ENCODE measurements around the gene PUS10. TPM values are rescaled to one million over a fixed set of nuclear protein-coding genes. Genes with fewer than 3 reads are reported as not detected.
"Not testable (repeated sequence)": the region's sequence is repeated elsewhere in the genome, so short reads cannot be mapped to it uniquely, and the experiment has no call there.

The PUS10 gene
- total and polyA plus RNA-seq, 2 experiments from 2014 or later = 2.2 to 2.5 TPM

DNA sequence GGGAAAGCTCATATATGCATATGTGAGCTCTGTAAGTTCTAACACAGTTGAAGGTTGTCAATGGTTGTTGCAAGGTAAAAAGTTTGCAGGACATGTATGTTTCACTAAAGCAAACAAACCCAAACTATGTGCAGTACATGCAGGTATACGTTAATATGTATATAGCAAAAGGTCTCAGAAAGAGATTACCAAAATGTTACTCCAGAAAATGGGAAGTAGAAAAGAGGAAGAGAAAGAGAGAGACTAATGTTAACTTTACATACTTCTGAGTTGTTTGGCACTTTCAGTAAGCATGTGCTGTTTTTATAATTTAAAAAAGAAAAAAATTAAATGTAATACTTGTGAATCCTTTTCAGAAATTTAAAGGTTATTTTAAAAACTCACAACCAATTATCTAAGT lies 33.3 kb downstream of the PUS10 start:
- TF ChIP-seq EZH2 (IDR thresholded peaks at IDR 0.05; ENCODE audit: low read depth, unreplicated experiment) (no peak), NANOG (IDR thresholded peaks at IDR 0.05; ENCODE audit: borderline replicate concordance) (no peak), CREB1 (CRISPR knock-in tag; IDR thresholded peaks at IDR 0.05; ENCODE audit: low read depth) (no peak), EZH2phosphoT487 (IDR thresholded peaks at IDR 0.05; ENCODE audit: unreplicated experiment) (no peak), REST (IDR thresholded peaks at IDR 0.05; ENCODE audit: unreplicated experiment) (no peak)
- H3K36me3 ChIP-seq (ENCODE audit: insufficient read depth) = no peaks in the 10 kb centered on the region
- H4K20me1 ChIP-seq (replicated peaks; ENCODE audit: insufficient read depth) = no peaks in the 10 kb centered on the region
- no peak overlapping the region for H3K27ac ChIP-seq (ENCODE audit: low read depth)
- DNase-seq (ENCODE audit: low spot score) (no peak), ATAC-seq (no peak)
- no peaks in the 10 kb centered on the region for H3K9me2 ChIP-seq (ENCODE audit: insufficient read depth)
- no peak overlapping the region for H2AFZ ChIP-seq
- no peaks in the 10 kb centered on the region for H3K4me1 Mint-ChIP-seq
- H3K4me3 Mint-ChIP-seq = no peak overlapping the region
- H3K27me3 ChIP-seq (ENCODE audit: insufficient read depth) = no peaks in the 10 kb centered on the region
- H3K27ac Mint-ChIP-seq = no peak overlapping the region
- no peaks in the 10 kb centered on the region for H3K9me3 Mint-ChIP-seq
- no peaks in the 10 kb centered on the region for H3K79me2 ChIP-seq (replicated peaks; ENCODE audit: insufficient read depth)
- no peaks in the 10 kb centered on the region for H3K4me1 ChIP-seq (ENCODE audit: insufficient read depth)
- H3F3A ChIP-seq (replicated peaks; ENCODE audit: low read depth) = no peaks in the 10 kb centered on the region
- H3K4me3 ChIP-seq = no peak overlapping the region
- H3K4me2 ChIP-seq = no peak overlapping the region
- no peaks in the 10 kb centered on the region for H3K36me3 Mint-ChIP-seq (ENCODE audit: low read depth)
- H3K27me3 Mint-ChIP-seq (ENCODE audit: insufficient read depth, low read depth, poor library complexity) = peaks cover 3% of the 10 kb centered on the region

GRCh38 chr2:60982066-60982465 lies 36.0 kb downstream of the PUS10 start:
- not testable (repeated sequence) for H3K9me3 Mint-ChIP-seq; H3K79me2 ChIP-seq (replicated peaks; ENCODE audit: insufficient read depth); H3K4me3 Mint-ChIP-seq; H3K4me2 ChIP-seq; H4K20me1 ChIP-seq (replicated peaks; ENCODE audit: insufficient read depth); H3K27me3 Mint-ChIP-seq (ENCODE audit: insufficient read depth, low read depth, poor library complexity); ATAC-seq; H3K4me1 ChIP-seq (ENCODE audit: insufficient read depth); H3F3A ChIP-seq (replicated peaks; ENCODE audit: low read depth); H3K36me3 Mint-ChIP-seq (ENCODE audit: low read depth); H3K27ac Mint-ChIP-seq; H2AFZ ChIP-seq; H3K4me3 ChIP-seq; H3K36me3 ChIP-seq (ENCODE audit: insufficient read depth); H3K27ac ChIP-seq (ENCODE audit: low read depth); H3K4me1 Mint-ChIP-seq; H3K27me3 ChIP-seq (ENCODE audit: insufficient read depth); DNase-seq (ENCODE audit: low spot score); H3K9me2 ChIP-seq (ENCODE audit: insufficient read depth)

DNA sequence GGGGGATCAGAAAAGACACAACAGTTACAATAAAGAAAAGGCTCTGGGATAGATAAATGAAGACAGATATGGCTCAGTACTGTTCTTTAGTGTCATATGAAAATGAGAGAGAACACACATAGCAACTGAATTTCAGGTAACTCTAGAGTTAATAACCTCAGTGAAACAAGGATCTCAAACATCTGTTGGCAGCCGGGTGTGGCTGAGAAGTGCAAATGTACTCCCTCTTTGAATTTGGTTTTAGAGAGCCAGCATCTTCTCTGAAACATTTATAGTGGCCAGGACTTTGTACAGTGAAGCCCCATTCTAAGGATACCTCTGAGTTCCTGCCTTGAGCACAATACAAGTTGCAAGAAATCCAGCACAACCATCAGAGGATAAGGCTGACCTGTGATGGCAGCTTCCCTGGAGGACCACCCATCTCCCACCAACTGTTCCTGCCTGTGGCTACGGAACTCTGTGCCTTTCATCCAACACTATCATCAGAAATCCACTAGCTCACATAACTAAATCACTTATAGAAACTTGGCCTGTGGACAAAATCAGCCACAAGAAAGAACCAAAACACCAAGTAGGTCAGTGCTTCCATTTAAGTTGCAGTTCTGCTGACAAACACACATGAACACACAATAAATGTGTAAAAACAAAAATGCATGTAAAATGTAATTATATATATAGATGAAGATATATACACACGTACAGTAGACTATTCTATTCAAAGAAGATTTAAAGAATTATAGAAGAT lies 37.8 kb downstream of the PUS10 start:
- no peaks in the 10 kb centered on the region for H3K9me2 ChIP-seq (ENCODE audit: insufficient read depth)
- H2AFZ ChIP-seq = no peak overlapping the region
- no peaks in the 10 kb centered on the region for H3K79me2 ChIP-seq (replicated peaks; ENCODE audit: insufficient read depth)
- Mint-ChIP-seq H3K4me3 (no peak overlapping the region), H3K4me1 (no peaks in the 10 kb centered on the region), H3K9me3 (no peaks in the 10 kb centered on the region), H3K27me3 (ENCODE audit: insufficient read depth, low read depth, poor library complexity) (no peaks in the 10 kb centered on the region), H3K36me3 (ENCODE audit: low read depth) (no peaks in the 10 kb centered on the region), H3K27ac (no peak overlapping the region)
- ATAC-seq = no peak
- H3K4me2 ChIP-seq = no peak overlapping the region
- no peak overlapping the region for H3K4me3 ChIP-seq
- H4K20me1 ChIP-seq (replicated peaks; ENCODE audit: insufficient read depth) = no peaks in the 10 kb centered on the region
- H3K4me1 ChIP-seq (ENCODE audit: insufficient read depth) = no peaks in the 10 kb centered on the region
- H3K36me3 ChIP-seq (ENCODE audit: insufficient read depth) = no peaks in the 10 kb centered on the region
- H3K27ac ChIP-seq (ENCODE audit: low read depth) = no peak overlapping the region
- no peak for DNase-seq (ENCODE audit: low spot score)
- no peaks in the 10 kb centered on the region; the same call in 1 of the 2 replicates for H3K27me3 ChIP-seq (ENCODE audit: insufficient read depth)
- H3F3A ChIP-seq (replicated peaks; ENCODE audit: low read depth) = no peaks in the 10 kb centered on the region
- TF ChIP-seq CTCF (conservative IDR thresholded peaks at IDR 0.05; ENCODE audit: low read depth in 2 of 2) = no peak
